K562 (cell line): Measurements from ENCODE around the gene ACSS1.

Experiments
- CTCF ChIP-seq, 3 experiments: IDR thresholded peaks in 2 of 3; conservative IDR thresholded peaks in 1 of 3; 2 replicates each; pipeline ENCODE4 v1.5.1; 2011 to 2012; ENCODE audit warnings: low read length in 3 of 3, mild to moderate bottlenecking in 3 of 3, control low read depth in 2 of 3, improper control_type of control experiment in 1 of 3, inconsistent platforms in 1 of 3, low read depth in 1 of 3, mixed read lengths in 1 of 3, moderate library complexity in 1 of 3; ENCODE audit not compliant: insufficient read depth in 2 of 3
- HSF4 ChIP-seq: fragments of 250-450 bp; sonication (Bioruptor Pico); IDR thresholded peaks from 2 replicates; pipeline ENCODE4 v2.1.2; 2022; ENCODE audit warnings: mild to moderate bottlenecking, moderate library complexity, borderline replicate concordance
- JUN ChIP-seq, 2 experiments: sonication (generic) in 1 of 2; formaldehyde crosslinking in 1 of 2; IDR thresholded peaks; 2 replicates each; pipeline versions ENCODE4 v1.6.1 to v1.8.0; 2012 to 2022; ENCODE audit warnings: borderline replicate concordance in 2 of 2, mild to moderate bottlenecking in 2 of 2, improper control_type of control experiment in 1 of 2, low read depth in 1 of 2, low read length in 1 of 2, missing genetic modification reagents in 1 of 2
- MXI1 ChIP-seq: IDR thresholded peaks from 2 replicates; pipeline ENCODE4 v1.6.1; 2011; ENCODE audit warnings: low read depth, mild to moderate bottlenecking, improper control_type of control experiment, low read length
- SP1 ChIP-seq: sonication (generic); formaldehyde crosslinking; IDR thresholded peaks from 2 replicates; pipeline ENCODE4 v1.8.1; 2022; ENCODE audit warnings: mild to moderate bottlenecking, missing genetic modification reagents
- ZBTB34 ChIP-seq: fragments of 250-450 bp; sonication (Bioruptor Pico); IDR thresholded peaks from 2 replicates; pipeline ENCODE4 v1.8.0; 2021; ENCODE audit warnings: mild to moderate bottlenecking, moderate library complexity

GRCh38 chr20:24987244-24987643, 70.7 kb downstream of the ACSS1 start:
- TF ChIP-seq SP1, result no peak
- no peak for TF ChIP-seq MXI1
- TF ChIP-seq HSF4 (CRISPR knock-in tag), result no peak
- TF ChIP-seq JUN (IDR thresholded peaks at IDR 0.05; ENCODE audit: borderline replicate concordance, low read depth, low read length), result no peak
- TF ChIP-seq JUN (CRISPR knock-in tag; IDR thresholded peaks at IDR 0.05; ENCODE audit: borderline replicate concordance), result no peak
- TF ChIP-seq CTCF (IDR thresholded peaks at IDR 0.05 in 2 of 3, conservative IDR thresholded peaks at IDR 0.05 in 1 of 3; ENCODE audit: insufficient read depth in 2 of 3, low read depth in 1 of 3, low read length in 3 of 3), result no peak
- no peak for TF ChIP-seq ZBTB34 (CRISPR knock-in tag)
